ENCODE measurements around the gene MAPK6. TPM values are rescaled to one million over a fixed set of nuclear protein-coding genes. Genes with fewer than 3 reads are reported as not detected.

Gene MAPK6
- total RNA-seq, 2 experiments from 2014 or later = 27.3 to 28.1 TPM

DNA sequence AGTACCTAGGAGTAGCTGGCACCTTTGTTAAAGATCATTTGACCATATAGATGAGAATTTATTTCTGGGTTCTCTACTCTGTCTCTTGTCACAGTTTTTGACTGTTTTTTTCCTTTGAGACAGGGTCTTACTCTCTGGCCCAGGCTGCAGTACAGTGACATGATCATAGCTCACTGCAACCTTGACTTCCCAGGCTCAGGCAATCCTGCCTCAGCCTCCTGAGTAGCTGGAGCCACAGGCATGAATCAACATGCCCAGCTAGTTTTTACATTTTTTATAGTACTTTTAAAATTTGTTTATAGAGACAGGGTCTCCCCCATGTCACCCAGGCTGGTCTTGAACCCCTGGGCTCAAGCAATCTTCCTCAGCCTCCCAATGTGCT, 48.5 kb downstream of the MAPK6 start:
- H3K9me3 Mint-ChIP-seq (ENCODE audit: low read depth) = no peaks in the 10 kb centered on the region
- intact Hi-C loops (cut with DNase I, micrococcal nuclease) = no loop called here
- DNase-seq (no peak), ATAC-seq (peak; percentile 23)
- H3K4me3 Mint-ChIP-seq = no peak overlapping the region
- no peak overlapping the region for H3K27ac Mint-ChIP-seq
- CTCF ChIA-PET = interaction anchor here (1.1 to 4.7 kb wide), 6 partner anchors 11 to 417 kb away, joined by 3 to 34 read pairs (median 4); no protein-coding TSS in a partner anchor
- H3K27me3 Mint-ChIP-seq = no peaks in the 10 kb centered on the region
- POLR2A ChIA-PET = no interaction called here
- peaks cover 11% of the 10 kb centered on the region for H3K4me1 Mint-ChIP-seq
- H3K36me3 Mint-ChIP-seq (ENCODE audit: low read depth) = peaks cover 21% of the 10 kb centered on the region

DNA sequence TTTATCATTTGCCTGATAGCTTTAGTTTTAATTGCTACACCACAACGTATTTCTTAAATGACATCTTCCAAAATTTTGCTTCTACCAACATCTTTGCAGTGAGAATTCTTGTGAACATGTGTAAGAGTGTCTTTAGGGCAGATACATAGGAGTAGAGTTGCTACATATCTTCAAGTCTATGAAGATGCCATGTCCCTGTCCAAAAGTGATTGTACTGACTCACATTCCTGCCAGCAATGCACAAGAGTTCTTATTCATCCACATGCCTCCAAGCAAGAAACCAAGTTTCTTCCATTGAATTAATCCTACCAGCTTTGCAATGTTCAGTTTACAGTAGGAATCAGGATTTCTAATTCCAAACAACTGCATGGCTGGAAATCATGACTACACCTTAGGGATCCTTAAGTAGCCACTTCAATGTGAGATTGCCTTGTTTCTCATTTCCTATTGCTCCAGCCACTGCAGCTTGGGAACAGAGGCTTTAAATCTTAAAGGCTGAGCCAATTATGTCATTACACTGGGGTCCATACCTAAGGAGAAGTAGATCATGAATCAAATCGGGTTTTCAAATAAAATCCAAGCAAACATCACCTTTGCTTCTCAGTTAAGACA, 49.1 kb downstream of the MAPK6 start:
- ChIA-PET POLR2A (no interaction called here), CTCF (interaction anchor here (1.2 to 4.7 kb wide), 3 partner anchors 10 to 87 kb away, joined by 3 to 34 read pairs (median 3); no protein-coding TSS in a partner anchor)
- no peak overlapping the region for H3K4me3 Mint-ChIP-seq
- H3K4me1 Mint-ChIP-seq = peaks cover 11% of the 10 kb centered on the region
- no peak for DNase-seq
- no peaks in the 10 kb centered on the region for H3K9me3 Mint-ChIP-seq (ENCODE audit: low read depth)
- H3K36me3 Mint-ChIP-seq (ENCODE audit: low read depth) = peaks cover 17% of the 10 kb centered on the region
- no peak overlapping the region for H3K27ac Mint-ChIP-seq
- intact Hi-C loops (cut with DNase I, micrococcal nuclease) = no loop called here
- H3K27me3 Mint-ChIP-seq = no peaks in the 10 kb centered on the region
- ATAC-seq = no peak

DNA sequence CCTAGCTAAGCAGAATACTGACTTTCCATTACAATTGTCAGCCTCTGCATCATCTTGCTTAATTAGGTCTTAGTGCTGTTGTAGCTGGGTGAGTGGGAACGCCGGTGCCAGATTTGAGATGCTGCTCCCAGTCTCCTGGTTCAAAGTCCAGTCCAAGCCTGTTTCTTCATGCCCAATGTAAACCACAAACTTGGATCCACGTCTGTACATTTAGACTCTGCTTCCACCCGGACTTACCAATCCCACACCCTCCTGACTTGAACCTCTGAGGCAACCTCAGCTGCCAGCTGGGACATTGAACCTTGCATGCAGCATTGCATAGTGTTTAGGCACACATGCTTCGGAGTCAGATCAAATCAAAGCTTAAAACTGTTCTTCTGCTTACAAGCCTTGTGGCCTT, 50.5 kb downstream of the MAPK6 start:
- peaks cover 6% of the 10 kb centered on the region for H3K36me3 Mint-ChIP-seq (ENCODE audit: low read depth)
- H3K4me1 Mint-ChIP-seq = peaks cover 11% of the 10 kb centered on the region
- ATAC-seq = no peak
- H3K27ac Mint-ChIP-seq = no peak overlapping the region
- no peak overlapping the region for H3K4me3 Mint-ChIP-seq
- no peak for DNase-seq
- no peaks in the 10 kb centered on the region for H3K9me3 Mint-ChIP-seq (ENCODE audit: low read depth)
- no peaks in the 10 kb centered on the region for H3K27me3 Mint-ChIP-seq
- intact Hi-C loops (cut with DNase I, micrococcal nuclease) = no loop called here
- POLR2A ChIA-PET = no interaction called here
- CTCF ChIA-PET = interaction anchor here (0.6 to 4.7 kb wide), 2 partner anchors 9 to 25 kb away, joined by 3 to 34 read pairs; no protein-coding TSS in a partner anchor

DNA sequence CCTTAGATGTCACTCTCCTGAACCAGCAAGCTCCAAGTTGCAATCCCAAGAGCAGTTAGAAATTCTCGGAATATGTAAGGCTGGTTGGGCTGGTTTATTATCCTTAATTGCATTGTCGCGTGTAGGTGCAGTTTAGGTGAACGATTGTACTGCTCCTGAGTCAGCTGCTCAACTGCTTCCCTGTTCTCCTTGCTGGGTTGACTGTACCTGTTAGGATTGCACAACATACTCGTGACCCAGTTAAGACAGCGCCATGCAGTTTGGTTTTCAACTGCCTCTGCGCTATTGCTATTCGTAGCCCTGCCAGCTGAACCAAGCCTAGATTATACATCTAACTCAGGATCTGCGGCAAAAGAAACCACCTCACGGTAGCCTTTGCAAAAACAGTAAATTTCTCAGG, 52.6 kb downstream of the MAPK6 start:
- Mint-ChIP-seq H3K36me3 (ENCODE audit: low read depth) (no peaks in the 10 kb centered on the region), H3K27me3 (no peaks in the 10 kb centered on the region), H3K27ac (no peak overlapping the region), H3K4me3 (no peak overlapping the region), H3K9me3 (ENCODE audit: low read depth) (no peaks in the 10 kb centered on the region), H3K4me1 (peaks cover 9% of the 10 kb centered on the region)
- ChIA-PET CTCF (interaction anchor here (0.7 kb wide), 1 partner anchor 90 kb away, joined by 3 read pairs; no protein-coding TSS in a partner anchor), POLR2A (no interaction called here)
- ATAC-seq = no peak
- intact Hi-C loops (cut with DNase I, micrococcal nuclease) = no loop called here
- DNase-seq = no peak

DNA sequence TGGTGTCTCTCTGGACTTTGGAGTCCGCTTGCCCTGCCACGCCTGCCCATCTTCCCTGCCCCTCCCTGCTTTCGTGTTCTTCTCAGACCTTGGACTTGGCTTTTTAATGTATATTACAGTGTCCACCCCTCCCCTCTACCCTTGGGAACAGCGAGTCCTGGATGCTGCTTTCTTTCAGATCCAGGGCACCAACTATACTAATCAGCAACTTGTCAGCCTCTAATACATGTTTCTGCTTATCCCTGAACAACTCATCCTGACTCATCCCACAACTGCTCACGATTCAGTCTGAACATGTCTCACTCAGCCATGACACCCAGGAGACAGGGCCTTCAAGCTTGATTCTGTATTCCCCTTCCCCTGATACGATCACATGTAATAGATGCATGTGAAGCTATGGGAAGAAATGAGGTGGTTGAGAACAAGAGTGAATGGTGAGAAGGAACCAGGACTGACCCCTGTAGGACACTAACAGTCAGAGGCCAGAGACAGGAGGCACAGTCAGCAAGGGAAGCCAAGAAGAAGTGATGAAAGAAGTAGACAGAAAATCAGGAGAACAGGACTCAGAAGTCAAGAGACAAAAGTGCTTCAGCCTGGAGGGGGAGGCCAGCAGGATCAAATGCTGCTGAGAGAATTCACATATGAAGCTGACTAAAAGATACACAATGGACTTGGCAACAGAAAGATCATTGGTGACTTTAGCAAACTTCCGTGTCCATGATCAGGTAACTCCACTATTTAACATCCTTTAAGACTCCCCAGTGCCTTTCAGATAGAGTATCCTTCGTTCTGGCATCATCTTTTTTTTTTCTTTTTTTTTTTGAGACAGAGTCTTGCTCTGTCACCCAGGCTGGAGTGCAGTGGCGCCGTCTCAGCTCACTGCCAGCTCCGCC, 58.1 kb downstream of the MAPK6 start:
- no peak overlapping the region for H3K27ac Mint-ChIP-seq

DNA sequence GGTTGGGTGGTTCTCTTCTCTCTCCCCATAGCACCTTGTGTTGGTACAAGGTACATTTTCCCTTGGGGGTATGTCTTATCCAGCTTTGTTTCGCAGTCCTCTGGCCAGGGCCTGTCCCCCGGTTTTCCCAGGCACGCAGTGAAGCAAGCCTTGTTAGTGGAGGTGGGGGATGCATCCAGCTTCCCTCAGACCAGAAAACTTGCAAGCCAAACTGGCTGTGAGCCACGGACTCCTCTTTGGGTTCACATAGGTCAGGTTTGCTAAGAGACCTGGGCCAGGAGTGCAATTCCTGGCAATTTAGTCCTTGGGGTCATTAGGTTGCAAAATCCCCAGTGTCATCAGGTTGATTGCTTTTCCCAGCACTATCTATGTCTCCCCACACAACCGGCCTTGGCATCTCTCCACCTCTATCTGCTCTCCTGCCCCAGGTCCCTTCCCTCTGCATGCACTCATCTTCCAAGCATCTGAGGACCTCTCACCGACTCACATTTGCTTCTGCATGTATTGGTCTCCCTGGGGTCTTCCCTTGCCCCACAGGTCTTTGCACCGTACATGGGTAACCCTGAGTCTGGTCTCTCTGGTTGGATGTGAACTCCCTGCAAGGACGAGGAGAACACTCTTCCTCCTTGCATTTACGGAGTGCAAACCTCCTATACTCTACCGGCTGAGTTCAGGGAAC, 59.3 kb downstream of the MAPK6 start:
- DNase-seq (no peak), ATAC-seq (no peak)
- no peak overlapping the region for H3K27ac Mint-ChIP-seq
- H3K27me3 Mint-ChIP-seq = no peaks in the 10 kb centered on the region
- H3K36me3 Mint-ChIP-seq (ENCODE audit: low read depth) = no peaks in the 10 kb centered on the region
- ChIA-PET CTCF (interaction anchor here (0.6 to 4.4 kb wide), 34 partner anchors 10 to 657 kb away, joined by 3 to 34 read pairs (median 4); no protein-coding TSS in a partner anchor), POLR2A (no interaction called here)
- intact Hi-C loops (cut with DNase I, micrococcal nuclease) = loop anchor here in 1 of 2 experiments (2.0 kb wide), 2 partner anchors 148 to 190 kb away; no protein-coding TSS in a partner anchor
- H3K4me3 Mint-ChIP-seq = no peak overlapping the region
- H3K9me3 Mint-ChIP-seq (ENCODE audit: low read depth) = no peaks in the 10 kb centered on the region
- peaks cover 15% of the 10 kb centered on the region for H3K4me1 Mint-ChIP-seq

More for the DNA sequence above, 58.1 kb downstream of the MAPK6 start:
- Mint-ChIP-seq H3K36me3 (ENCODE audit: low read depth) (no peaks in the 10 kb centered on the region), H3K4me3 (no peak overlapping the region), H3K9me3 (ENCODE audit: low read depth) (no peaks in the 10 kb centered on the region), H3K4me1 (peaks cover 9% of the 10 kb centered on the region), H3K27me3 (no peaks in the 10 kb centered on the region)
- intact Hi-C loops (cut with DNase I, micrococcal nuclease) = no loop called here
- DNase-seq (peak; percentile 53), ATAC-seq (peak; percentile 91)
- ChIA-PET POLR2A (interaction anchor here (0.6 kb wide), 1 partner anchor 87 kb away, joined by 5 read pairs; no protein-coding TSS in a partner anchor), CTCF (interaction anchor here (1.0 to 4.4 kb wide), 9 partner anchors 9 to 186 kb away, joined by 3 to 34 read pairs (median 5); no protein-coding TSS in a partner anchor)

DNA sequence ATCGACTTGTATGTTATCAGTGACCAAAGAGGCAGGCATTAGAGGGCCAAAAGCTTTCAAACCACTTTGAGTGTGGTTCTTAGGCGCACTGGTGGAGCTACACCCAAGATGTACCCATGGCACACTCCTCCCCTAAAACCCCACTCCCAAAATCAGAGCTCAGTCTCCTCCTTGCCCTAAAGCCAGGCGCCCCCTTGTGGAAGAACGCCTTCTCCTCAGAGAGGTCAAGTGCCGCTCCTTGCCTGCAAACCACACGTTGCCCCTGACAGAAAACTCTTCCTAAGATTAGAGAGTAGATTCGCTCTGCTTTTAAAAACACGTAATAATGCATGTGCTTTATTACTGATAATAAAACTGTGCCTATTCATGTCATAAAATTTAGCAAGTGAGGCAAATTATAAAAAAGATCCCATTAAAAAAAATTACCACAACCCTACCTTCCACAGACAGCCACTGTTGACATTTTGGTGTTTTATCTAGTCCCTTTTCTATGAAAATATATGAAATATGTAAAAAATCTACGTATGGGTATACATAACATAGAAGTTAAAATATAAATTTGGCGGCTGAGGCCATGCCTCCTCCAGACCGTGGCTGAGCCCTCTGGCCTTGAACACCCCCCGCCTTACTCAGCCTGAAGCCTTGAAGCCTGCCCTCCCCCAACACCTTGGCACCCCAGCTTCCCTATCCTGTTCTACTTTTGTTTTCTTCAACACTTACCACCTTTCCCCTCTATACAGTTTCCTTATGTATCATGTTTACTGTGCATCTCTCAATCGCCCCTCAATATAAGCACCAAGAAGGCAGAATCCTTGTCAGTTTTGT, 60.1 kb downstream of the MAPK6 start:
- Mint-ChIP-seq H3K27me3 (no peaks in the 10 kb centered on the region), H3K36me3 (ENCODE audit: low read depth) (no peaks in the 10 kb centered on the region), H3K4me1 (peaks cover 15% of the 10 kb centered on the region), H3K4me3 (no peak overlapping the region), H3K9me3 (ENCODE audit: low read depth) (no peaks in the 10 kb centered on the region), H3K27ac (no peak overlapping the region)
- intact Hi-C loops (cut with DNase I, micrococcal nuclease) = loop anchor here (1.0 to 2.0 kb wide), 3 partner anchors 97 to 190 kb away; no protein-coding TSS in a partner anchor
- POLR2A ChIA-PET = interaction anchor here (0.6 kb wide), 1 partner anchor 472 kb away, joined by 11 read pairs; no protein-coding TSS in a partner anchor
- DNase-seq (peak; percentile 93), ATAC-seq (peak; percentile 79)
- CTCF ChIA-PET = interaction anchor here (0.5 to 4.4 kb wide), 36 partner anchors 11 to 657 kb away, joined by 3 to 34 read pairs (median 4); partner anchors contain the start of gene BCL2L10

DNA sequence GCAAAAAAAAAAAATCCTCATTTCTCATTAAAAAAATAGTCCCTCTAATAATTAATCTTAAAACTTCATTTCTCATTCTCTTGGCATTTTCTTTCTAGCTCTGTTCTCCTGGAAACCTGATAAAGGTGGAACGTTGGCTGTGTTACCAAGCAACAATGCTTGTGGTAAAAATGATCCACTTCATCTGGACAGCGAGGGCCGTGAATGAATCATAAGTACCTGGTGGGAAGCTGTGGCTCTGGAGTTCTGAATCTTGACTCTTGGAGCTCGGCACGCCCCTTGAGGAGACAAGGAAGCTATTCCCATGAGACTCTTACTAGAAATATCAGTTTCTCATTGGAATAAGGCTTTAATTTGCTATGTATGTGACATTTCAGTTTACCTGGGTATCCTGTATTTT, 61.0 kb downstream of the MAPK6 start:
- DNase-seq (no peak), ATAC-seq (no peak)
- no peaks in the 10 kb centered on the region for H3K27me3 Mint-ChIP-seq
- intact Hi-C loops (cut with DNase I, micrococcal nuclease) = no loop called here
- CTCF ChIA-PET = interaction anchor here (0.8 to 4.4 kb wide), 14 partner anchors 11 to 199 kb away, joined by 3 to 34 read pairs (median 5); partner anchors contain the start of gene BCL2L10
- no peaks in the 10 kb centered on the region for H3K9me3 Mint-ChIP-seq (ENCODE audit: low read depth)
- no peaks in the 10 kb centered on the region for H3K36me3 Mint-ChIP-seq (ENCODE audit: low read depth)
- peaks cover 15% of the 10 kb centered on the region for H3K4me1 Mint-ChIP-seq
- H3K27ac Mint-ChIP-seq = no peak overlapping the region
- POLR2A ChIA-PET = no interaction called here
- no peak overlapping the region for H3K4me3 Mint-ChIP-seq

DNA sequence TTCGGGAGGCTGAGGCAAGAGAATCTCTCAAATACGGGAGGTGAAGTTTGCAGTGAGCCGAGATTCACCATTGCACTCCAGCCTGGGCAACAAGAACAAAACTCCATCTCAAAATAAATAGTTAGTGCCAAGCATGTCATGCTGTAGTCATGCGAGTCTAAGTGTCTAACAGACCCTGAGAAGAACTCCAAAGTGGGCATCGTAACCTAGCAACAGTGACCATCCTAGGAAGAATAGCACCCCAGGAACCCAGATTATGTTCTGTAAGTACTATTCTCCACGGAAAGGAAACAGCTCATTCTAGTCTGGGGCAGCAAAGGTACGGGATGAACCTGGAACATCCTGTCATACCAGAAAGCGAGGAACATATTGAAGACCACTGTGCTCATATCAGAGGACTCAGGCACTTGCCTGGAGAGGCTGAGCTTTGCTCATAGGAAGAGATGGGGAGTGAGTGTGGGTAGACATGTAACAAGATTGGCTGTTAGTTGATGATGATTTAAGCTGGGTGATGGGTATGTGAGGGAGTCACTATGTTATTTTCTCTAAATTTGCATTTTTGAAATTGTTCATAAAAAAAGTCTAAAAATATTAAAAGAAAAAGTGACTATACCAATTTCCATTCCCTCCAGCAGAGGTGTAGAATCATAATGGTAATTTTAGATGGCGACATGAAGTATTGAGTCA, 61.8 kb downstream of the MAPK6 start:
- DNase-seq (no peak), ATAC-seq (no peak)
- CTCF ChIA-PET = interaction anchor here (3.1 to 4.4 kb wide), 2 partner anchors 10 to 101 kb away, joined by 10 to 24 read pairs; no protein-coding TSS in a partner anchor
- H3K27me3 Mint-ChIP-seq = no peaks in the 10 kb centered on the region
- peaks cover 15% of the 10 kb centered on the region for H3K4me1 Mint-ChIP-seq
- intact Hi-C loops (cut with DNase I, micrococcal nuclease) = no loop called here
- POLR2A ChIA-PET = no interaction called here
- H3K4me3 Mint-ChIP-seq = no peak overlapping the region
- no peaks in the 10 kb centered on the region for H3K9me3 Mint-ChIP-seq (ENCODE audit: low read depth)
- H3K27ac Mint-ChIP-seq = no peak overlapping the region
- no peaks in the 10 kb centered on the region for H3K36me3 Mint-ChIP-seq (ENCODE audit: low read depth)
